NB4 (cell line): Measurements from ENCODE around the gene SIN3B.

Experiments used
- CTCF ChIP-seq: IDR thresholded peaks from one replicate; pipeline ENCODE4 v1.5.1; 2012; ENCODE audit warnings: low read depth, low read length
- MAX ChIP-seq: IDR thresholded peaks from 2 replicates; pipeline ENCODE4 v1.6.1; 2011; ENCODE audit warnings: low read depth, low read length
- POLR2A ChIP-seq: IDR thresholded peaks from 2 replicates; pipeline ENCODE4 v1.6.1; 2011; ENCODE audit warnings: mild to moderate bottlenecking; ENCODE audit not compliant: insufficient read length; ENCODE audit errors: extremely low read depth

GRCh38 chr19:16834747-16835146 is 5.5 kb downstream of the SIN3B start:
- TF ChIP-seq CTCF, result no peak
- TF ChIP-seq POLR2A, result no peak
- TF ChIP-seq MAX, result no peak
